Measurements from ENCODE around the gene ALLC. TPM values are rescaled to one million over a fixed set of nuclear protein-coding genes. Genes with fewer than 3 reads are reported as not detected.

The ALLC gene
- total and polyA plus RNA-seq, 8 donors: not detected

- peaks cover 0 to 6% (median 4%) of the 10 kb centered on the region in 4 donors for H3K4me1 ChIP-seq
- H3K9me3 ChIP-seq: no peaks in the 10 kb centered on the region
- DNase-seq: peak in 1 of 2 donors; percentile 35
- H3K27ac ChIP-seq: no peak overlapping the region
- TF ChIP-seq POLR2AphosphoS5 (IDR thresholded peaks at IDR 0.05): no peak
- TF ChIP-seq POLR2A (IDR thresholded peaks at IDR 0.05): no peak
- TF ChIP-seq EP300 (IDR thresholded peaks at IDR 0.05): no peak
- TF ChIP-seq CTCF (IDR thresholded peaks at IDR 0.05): no peak
- H3K4me3 ChIP-seq: no peak overlapping the region
- H3K36me3 ChIP-seq: no peaks in the 10 kb centered on the region
- intact Hi-C loops (cut with DNase I; ENCODE audit: low total_unique reads): no loop called here
- H3K27me3 ChIP-seq: peaks cover 0 to 41% (median 0%) of the 10 kb centered on the region in 3 donors
- WGBS, 5 donors: 73 to 82% (median 82%) methylated on average over 23 of the region's 23 CpGs
These were observed 67.7 kb downstream of the ALLC start for GRCh38 chr2:3725458-3726250.

- H3K4me1 ChIP-seq: peaks cover 0 to 6% (median 4%) of the 10 kb centered on the region in 4 donors
- no peak overlapping the region for H3K4me3 ChIP-seq
- intact Hi-C loops (cut with DNase I; ENCODE audit: low total_unique reads): no loop called here
- TF ChIP-seq EP300 (IDR thresholded peaks at IDR 0.05) (no peak), CTCF (IDR thresholded peaks at IDR 0.05) (no peak), POLR2A (IDR thresholded peaks at IDR 0.05) (no peak), POLR2AphosphoS5 (IDR thresholded peaks at IDR 0.05) (no peak)
- no peaks in the 10 kb centered on the region for H3K36me3 ChIP-seq
- no peaks in the 10 kb centered on the region for H3K9me3 ChIP-seq
- H3K27me3 ChIP-seq: peaks cover 0 to 41% (median 0%) of the 10 kb centered on the region in 3 donors
- no peak overlapping the region for H3K27ac ChIP-seq
- WGBS, 5 donors: 69 to 86% (median 80%) methylated on average over 10 of the region's 10 CpGs
- no peak for DNase-seq
These were observed 68.5 kb downstream of the ALLC start for GRCh38 chr2:3726511-3726910.

GRCh38 chr2:3727397-3728045 lies 69.5 kb downstream of the ALLC start:
- intact Hi-C loops (cut with DNase I; ENCODE audit: low total_unique reads): no loop called here
- peaks cover 0 to 6% (median 4%) of the 10 kb centered on the region in 4 donors for H3K4me1 ChIP-seq
- H3K27ac ChIP-seq: no peak overlapping the region
- TF ChIP-seq EP300 (IDR thresholded peaks at IDR 0.05) (no peak), POLR2A (IDR thresholded peaks at IDR 0.05) (no peak), CTCF (IDR thresholded peaks at IDR 0.05) (no peak), POLR2AphosphoS5 (IDR thresholded peaks at IDR 0.05) (no peak)
- no peak for DNase-seq
- WGBS, 5 donors: 48 to 70% (median 56%) methylated on average over 12 of the region's 12 CpGs
- H3K36me3 ChIP-seq: no peaks in the 10 kb centered on the region
- H3K9me3 ChIP-seq: no peaks in the 10 kb centered on the region
- H3K27me3 ChIP-seq: peaks cover 0 to 41% (median 0%) of the 10 kb centered on the region in 3 donors
- H3K4me3 ChIP-seq: no peak overlapping the region

- H3K9me3 ChIP-seq: no peaks in the 10 kb centered on the region
- no peaks in the 10 kb centered on the region for H3K36me3 ChIP-seq
- intact Hi-C loops (cut with DNase I; ENCODE audit: low total_unique reads): no loop called here
- no peak overlapping the region for H3K4me3 ChIP-seq
- H3K27ac ChIP-seq: no peak overlapping the region
- H3K27me3 ChIP-seq: peaks cover 0 to 37% (median 0%) of the 10 kb centered on the region in 3 donors
- TF ChIP-seq CTCF (IDR thresholded peaks at IDR 0.05) (peak in 5 of 7 experiments; percentile 20 to 54 (median 45)), EP300 (IDR thresholded peaks at IDR 0.05) (no peak)
- peaks cover 0 to 6% (median 4%) of the 10 kb centered on the region in 4 donors for H3K4me1 ChIP-seq
- 32 to 39% (median 37%) methylated on average over 22 of the region's 22 CpGs for WGBS, 5 donors
- peak in 1 of 2 donors; percentile 78 for DNase-seq
These were observed 70.4 kb downstream of the ALLC start for GRCh38 chr2:3728104-3729054.
